ENCODE measurements around the gene VAT1L. TPM values are rescaled to one million over a fixed set of nuclear protein-coding genes. Genes with fewer than 3 reads are reported as not detected.

The VAT1L gene
- total RNA-seq, 1 experiment from 2014 or later: 33.8 TPM

- H3K23ac ChIP-seq (ENCODE audit: insufficient read length, low read depth, low read length): no peak overlapping the region
- no peaks in the 10 kb centered on the region for H3K9me3 Mint-ChIP-seq
- H3T11ph ChIP-seq (ENCODE audit: low read length): no peak overlapping the region
- H2BK5ac ChIP-seq (ENCODE audit: insufficient read length, low read length): no peak overlapping the region
- H3K9me3 ChIP-seq (ENCODE audit: control insufficient read depth, low read depth, low read length): no peaks in the 10 kb centered on the region
- H3K27me3 ChIP-seq (ENCODE audit: insufficient read depth, low read length): peaks cover 10% of the 10 kb centered on the region; the same call in 1 of the 2 replicates
- H4K91ac ChIP-seq (ENCODE audit: insufficient read length, low read depth, low read length): no peak overlapping the region
- no peak for DNase-seq
- H3K9ac ChIP-seq (ENCODE audit: extremely low read depth, insufficient read length, low read length): no peak overlapping the region
- no peak overlapping the region for H3K4ac ChIP-seq (ENCODE audit: low read depth, low read length)
- H3K79me1 ChIP-seq (ENCODE audit: insufficient read depth, low read depth, low read length, poor library complexity, severe bottlenecking): no peaks in the 10 kb centered on the region
- peaks cover 26 to 32% of the 10 kb centered on the region in 2 experiments for H3K4me1 Mint-ChIP-seq
- peaks cover 4% of the 10 kb centered on the region; the same call in 1 of the 2 replicates for H3K79me2 ChIP-seq (ENCODE audit: insufficient read depth, low read length)
- no peak overlapping the region for H3K4me3 Mint-ChIP-seq
- H3K23me2 ChIP-seq (ENCODE audit: insufficient read length, low read depth, low read length, poor library complexity, severe bottlenecking): peaks cover 21% of the 10 kb centered on the region
- no CpG with 5 or more reads among the region's 3 CpGs for WGBS (ENCODE audit: extremely low coverage, insufficient read length, low lambda C conversion rate)
- no peak overlapping the region for H3K27ac ChIP-seq (ENCODE audit: insufficient read length, low read depth, low read length)
- TF ChIP-seq, protein P1, sequence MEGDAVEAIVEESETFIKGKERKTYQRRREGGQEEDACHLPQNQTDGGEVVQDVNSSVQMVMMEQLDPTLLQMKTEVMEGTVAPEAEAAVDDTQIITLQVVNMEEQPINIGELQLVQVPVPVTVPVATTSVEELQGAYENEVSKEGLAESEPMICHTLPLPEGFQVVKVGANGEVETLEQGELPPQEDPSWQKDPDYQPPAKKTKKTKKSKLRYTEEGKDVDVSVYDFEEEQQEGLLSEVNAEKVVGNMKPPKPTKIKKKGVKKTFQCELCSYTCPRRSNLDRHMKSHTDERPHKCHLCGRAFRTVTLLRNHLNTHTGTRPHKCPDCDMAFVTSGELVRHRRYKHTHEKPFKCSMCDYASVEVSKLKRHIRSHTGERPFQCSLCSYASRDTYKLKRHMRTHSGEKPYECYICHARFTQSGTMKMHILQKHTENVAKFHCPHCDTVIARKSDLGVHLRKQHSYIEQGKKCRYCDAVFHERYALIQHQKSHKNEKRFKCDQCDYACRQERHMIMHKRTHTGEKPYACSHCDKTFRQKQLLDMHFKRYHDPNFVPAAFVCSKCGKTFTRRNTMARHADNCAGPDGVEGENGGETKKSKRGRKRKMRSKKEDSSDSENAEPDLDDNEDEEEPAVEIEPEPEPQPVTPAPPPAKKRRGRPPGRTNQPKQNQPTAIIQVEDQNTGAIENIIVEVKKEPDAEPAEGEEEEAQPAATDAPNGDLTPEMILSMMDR (conservative IDR thresholded peaks at IDR 0.05): no peak
- no peak overlapping the region for H3K14ac ChIP-seq (ENCODE audit: insufficient read depth, low read length)
- no peak overlapping the region for H4K5ac ChIP-seq (ENCODE audit: insufficient read length, low read depth, low read length)
- no peak overlapping the region for H2AFZ ChIP-seq (ENCODE audit: low read length)
- no peak overlapping the region for H3K27ac Mint-ChIP-seq
- no peaks in the 10 kb centered on the region for H4K20me1 ChIP-seq (ENCODE audit: control insufficient read depth, insufficient read depth, insufficient read length)
- no peak overlapping the region for H3K4me2 ChIP-seq (ENCODE audit: insufficient read depth, insufficient read length, low read length)
- H3K4me1 ChIP-seq (ENCODE audit: insufficient read depth, low read length): no peaks in the 10 kb centered on the region; the same call in 1 of the 2 replicates
- no peak overlapping the region for H4K8ac ChIP-seq (replicated peaks; ENCODE audit: insufficient read length, low read depth, low read length)
- H2BK15ac ChIP-seq (ENCODE audit: low read depth, low read length): no peak overlapping the region
- H2BK20ac ChIP-seq (ENCODE audit: low read depth, low read length, poor library complexity, severe bottlenecking): no peak overlapping the region
- no peak overlapping the region for H2AK5ac ChIP-seq (ENCODE audit: insufficient read length, low read length)
- H3K36me3 Mint-ChIP-seq (ENCODE audit: insufficient read depth in 1 of 3, low read depth in 3 of 3): peaks cover 0 to 2% (median 0%) of the 10 kb centered on the region in 3 experiments; a peak in 3 of 7 replicates
- no peak overlapping the region for H3K18ac ChIP-seq (ENCODE audit: insufficient read length, low read depth, low read length)
- no peak overlapping the region for H2BK12ac ChIP-seq (ENCODE audit: insufficient read length, low read depth, low read length)
- peaks cover 50% of the 10 kb centered on the region for H3K27me3 Mint-ChIP-seq (ENCODE audit: low read depth)
- H3K56ac ChIP-seq (ENCODE audit: insufficient read length, low read depth, low read length): no peak overlapping the region
- no peak overlapping the region for H2BK120ac ChIP-seq (ENCODE audit: low read depth, low read length, poor library complexity, severe bottlenecking)
These were observed 2.5 kb downstream of the VAT1L start for GRCh38 chr16:77790912-77791311.

All from H9 (cell line).